SK-N-SH (cell line): ENCODE measurements around the gene NANS. TPM values are rescaled to one million over a fixed set of nuclear protein-coding genes. Genes with fewer than 3 reads are reported as not detected.
"Not testable (repeated sequence)": the region's sequence is repeated elsewhere in the genome, so short reads cannot be mapped to it uniquely, and the experiment has no call there.

Experiments used
- CTCF ChIA-PET: fragments of 300-600, 350-600 bp; formaldehyde crosslinking; extraction: SDS; loops from one replicate; lab custom pipeline; 2021; lab: Yijun Ruan, JAX
- POLR2A ChIA-PET: fragments of 350-600 bp; sonication (Branson Sonifier 250); formaldehyde crosslinking; extraction: SDS; loops from one replicate; lab custom pipeline; 2020; ENCODE audit warnings: antibody characterized with exemption, inconsistent platforms; lab: Yijun Ruan, JAX
- DNase-seq: peaks from one replicate; pipeline ENCODE4 v3.0.0; 2012
- H2AFZ ChIP-seq: fragments of 200-600 bp; sonication (generic); 2 replicates; pipeline ENCODE4 v1.8.1; 2016; ENCODE audit warnings: antibody characterized with exemption, mild to moderate bottlenecking, low read depth
- H3F3A ChIP-seq: fragments of 200-600 bp; sonication (generic); replicated peaks from 2 replicates; pipeline ENCODE3; 2016; ENCODE audit warnings: antibody characterized with exemption, mild to moderate bottlenecking; ENCODE audit not compliant: insufficient read depth
- H3K27ac ChIP-seq, 2 experiments: fragments of 200-500 bp in 1 of 2; fragments of 200-600 bp in 1 of 2; sonication (Bioruptor generic) in 1 of 2; sonication (generic), shearing (Covaris generic) in 1 of 2; 2 replicates each; pipeline versions ENCODE4 v1.5.1 to v1.6.1; 2014 to 2016; ENCODE audit warnings: low read depth in 2 of 2, inconsistent platforms in 1 of 2, low read length in 1 of 2, mild to moderate bottlenecking in 1 of 2, mixed read lengths in 1 of 2
- H3K27me3 ChIP-seq: fragments of 200-600 bp; sonication (generic), shearing (Covaris generic); 2 replicates; pipeline ENCODE4 v1.6.1; 2016; ENCODE audit warnings: mixed run types; ENCODE audit not compliant: insufficient read depth
- H3K36me3 ChIP-seq, 2 experiments: fragments of 200-500 bp in 1 of 2; fragments of 200-600 bp in 1 of 2; sonication (Bioruptor generic) in 1 of 2; sonication (generic) in 1 of 2; replicated peaks in 1 of 2; 2 replicates each; pipeline versions ENCODE3 to v1.5.1; 2014 to 2016; ENCODE audit warnings: low read length in 1 of 2, mild to moderate bottlenecking in 1 of 2; ENCODE audit not compliant: insufficient read depth in 2 of 2, control insufficient read depth in 1 of 2
- H3K4me1 ChIP-seq, 2 experiments: fragments of 200-500 bp in 1 of 2; fragments of 200-600 bp in 1 of 2; sonication (Bioruptor generic) in 1 of 2; sonication (generic), shearing (Covaris generic) in 1 of 2; 2 replicates each; pipeline versions ENCODE4 v1.5.1 to v1.6.1; 2014 to 2016; ENCODE audit warnings: low read depth in 1 of 2, low read length in 1 of 2, mixed run types in 1 of 2; ENCODE audit not compliant: insufficient read depth in 2 of 2, control insufficient read depth in 1 of 2
- H3K4me2 ChIP-seq: fragments of 200-600 bp; sonication (generic), shearing (Covaris generic); 2 replicates; pipeline ENCODE4 v1.6.1; 2017; ENCODE audit warnings: mixed run types
- H3K4me3 ChIP-seq, 2 experiments: fragments of 200-500 bp in 1 of 2; fragments of 200-600 bp in 1 of 2; sonication (Bioruptor generic) in 1 of 2; sonication (generic), shearing (Covaris generic) in 1 of 2; 2 replicates each; pipeline versions ENCODE4 v1.5.1 to v1.8.1; 2014 to 2016; ENCODE audit warnings: low read depth in 2 of 2, inconsistent platforms in 1 of 2, low read length in 1 of 2, mild to moderate bottlenecking in 1 of 2, mixed read lengths in 1 of 2, moderate library complexity in 1 of 2
- H3K79me2 ChIP-seq: fragments of 200-600 bp; sonication (generic); 2 replicates; pipeline ENCODE4 v1.8.1; 2017; ENCODE audit warnings: mild to moderate bottlenecking; ENCODE audit not compliant: insufficient read depth
- H3K9ac ChIP-seq: fragments of 200-600 bp; sonication (generic); 2 replicates; pipeline ENCODE4 v1.6.1; 2017; ENCODE audit warnings: mixed run types
- H3K9me2 ChIP-seq: fragments of 200-600 bp; sonication (generic); 2 replicates; pipeline ENCODE4 v1.6.1; 2017; ENCODE audit warnings: mixed run types
- H3K9me3 ChIP-seq: fragments of 200-600 bp; sonication (generic); 2 replicates; pipeline ENCODE4 v1.6.1; 2017; ENCODE audit warnings: mixed run types, mild to moderate bottlenecking, moderate library complexity
- H4K20me1 ChIP-seq: fragments of 200-600 bp; sonication (generic); 2 replicates; pipeline ENCODE4 v1.6.1; 2017; ENCODE audit warnings: mild to moderate bottlenecking, mixed run types; ENCODE audit not compliant: insufficient read depth
- EZH2phosphoT487 ChIP-seq: fragments of 200-600 bp; sonication (generic); IDR thresholded peaks from 2 replicates; pipeline ENCODE4 v1.6.1; 2017; ENCODE audit warnings: low read depth, mixed run types, mild to moderate bottlenecking, antibody characterized with exemption, moderate library complexity, borderline replicate concordance
- FOXM1 ChIP-seq: IDR thresholded peaks from 2 replicates; pipeline ENCODE4 v1.4.0; 2012; ENCODE audit warnings: low read depth, mild to moderate bottlenecking
- JUND ChIP-seq: IDR thresholded peaks from 2 replicates; pipeline ENCODE4 v1.4.0; 2012
- MEF2A ChIP-seq: IDR thresholded peaks from 2 replicates; pipeline ENCODE4 v1.4.0; 2012; ENCODE audit warnings: low read depth, borderline replicate concordance
- MXI1 ChIP-seq: IDR thresholded peaks from 2 replicates; pipeline ENCODE4 v1.6.1; 2012; ENCODE audit warnings: mild to moderate bottlenecking, low read depth, low read length, improper control_type of control experiment
- RFX5 ChIP-seq: IDR thresholded peaks from 2 replicates; pipeline ENCODE4 v1.6.1; 2012; ENCODE audit warnings: mild to moderate bottlenecking, improper control_type of control experiment, low read length
- SIN3A ChIP-seq: IDR thresholded peaks from 2 replicates; pipeline ENCODE4 v1.6.1; 2012; ENCODE audit warnings: low read depth, mild to moderate bottlenecking, low read length, moderate library complexity, borderline replicate concordance
- TAF1 ChIP-seq: IDR thresholded peaks from 2 replicates; pipeline ENCODE4 v1.6.1; 2012; ENCODE audit warnings: low read depth, mild to moderate bottlenecking, low read length, moderate library complexity, borderline replicate concordance
- TCF12 ChIP-seq: IDR thresholded peaks from 2 replicates; pipeline ENCODE4 v1.4.0; 2012
- WGBS: methylation state at CpG from one replicate; pipeline ENCODE4 v1.1.6; 2017; ENCODE audit warnings: low lambda C conversion rate; 5-methylcytosine and 5-hydroxymethylcytosine counted together
- polyA plus RNA-seq, 3 experiments: library from polyadenylated mRNA; depleted of rRNA; stranded (reverse); fragments of >200 nt; gene quantifications; 2 replicates each; pipeline ENCODE4 v1.2.3, GENCODE V29; 2012
- TF ChIP-seq, protein P1 (sequence below): IDR thresholded peaks from 2 replicates; pipeline ENCODE4 v1.4.0; 2012; ENCODE audit warnings: low read depth, borderline replicate concordance
- TF ChIP-seq, protein P2 (sequence below): IDR thresholded peaks from 2 replicates; pipeline ENCODE4 v1.4.0; 2012; ENCODE audit warnings: low read depth

Gene NANS
- polyA plus RNA-seq, 1 of the 3 experiments (the other 2 are of a cell fraction): 61.3 TPM

DNA sequence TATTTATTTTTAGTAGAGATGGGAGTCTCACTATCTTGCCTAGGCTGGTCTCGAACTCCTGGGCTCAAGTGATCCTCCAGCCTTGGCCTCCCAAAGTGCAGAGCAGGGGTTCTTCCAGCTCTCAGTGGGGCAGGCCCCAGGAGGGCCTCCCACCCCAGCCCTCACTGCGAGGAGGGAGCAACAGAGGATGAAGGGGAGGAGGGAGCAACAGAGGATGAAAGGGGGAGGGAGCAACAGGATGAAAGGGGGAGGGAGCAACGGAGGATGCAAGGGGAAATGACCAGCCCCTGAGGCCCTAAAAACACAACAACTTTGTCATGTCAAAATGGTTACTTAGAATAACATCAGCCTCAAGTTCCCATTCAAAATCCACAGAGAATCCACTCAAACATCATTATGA lies 52.5 kb downstream of the NANS start:
- H3K4me2 ChIP-seq: no peak overlapping the region
- CTCF ChIA-PET: interaction anchor here (1.3 to 1.9 kb wide), 3 partner anchors 10 to 12 kb away, joined by 3 to 6 read pairs (median 3); partner anchors contain the start of gene TRIM14

DNA sequence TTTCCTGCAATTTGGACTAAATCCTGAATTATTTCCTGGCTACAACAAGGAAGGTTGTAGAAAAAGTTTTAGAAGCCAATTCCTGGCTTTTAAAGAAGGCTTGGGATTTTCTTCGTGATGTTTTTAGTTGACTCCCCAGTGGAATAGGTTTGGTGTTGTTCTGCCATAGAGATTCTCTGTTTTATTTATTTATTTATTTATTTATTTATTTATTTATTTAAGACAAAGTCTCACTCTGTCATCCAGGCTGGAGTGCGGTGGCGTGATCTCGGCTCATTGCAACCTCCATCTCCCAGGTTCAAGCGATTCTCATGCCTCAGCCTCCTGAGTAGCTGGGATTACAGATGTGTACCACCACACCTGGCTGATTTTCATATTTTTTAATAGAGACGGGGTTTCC lies 60.6 kb downstream of the NANS start:
- H2AFZ ChIP-seq, DNase-seq, H3K27ac ChIP-seq, H3K4me3 ChIP-seq, H3K36me3 ChIP-seq, H3F3A ChIP-seq, H3K9me2 ChIP-seq, H3K27me3 ChIP-seq, H3K9ac ChIP-seq, H3K79me2 ChIP-seq, H4K20me1 ChIP-seq, H3K9me3 ChIP-seq, H3K4me2 ChIP-seq, POLR2A ChIA-PET, CTCF ChIA-PET: not testable (repeated sequence)
- WGBS: 97% methylated on average over 6 of the region's 6 CpGs
- peaks cover 0 to 30% of the 10 kb centered on the region in 2 experiments; a peak in 3 of 4 replicates for H3K4me1 ChIP-seq

More for the DNA sequence above, 52.5 kb downstream of the NANS start:
- Histone ChIP-seq H2AFZ (no peak overlapping the region), H3K27me3 (no peaks in the 10 kb centered on the region), H3K9ac (no peak overlapping the region), H3K9me3 (no peaks in the 10 kb centered on the region), H3K4me3 (no peak overlapping the region), H3K9me2 (no peaks in the 10 kb centered on the region), H4K20me1 (no peaks in the 10 kb centered on the region), H3K36me3 (peaks cover 3 to 15% of the 10 kb centered on the region in 2 experiments), H3K79me2 (no peaks in the 10 kb centered on the region), H3K4me1 (no peaks in the 10 kb centered on the region), H3K27ac (no peak overlapping the region), H3F3A (no peaks in the 10 kb centered on the region)
- 78% methylated on average over 3 of the region's 3 CpGs for WGBS
- POLR2A ChIA-PET: interaction anchor here (2.3 kb wide), 1 partner anchor 10 kb away, joined by 6 read pairs; the partner anchor contains the start of gene TRIM14
- TF ChIP-seq TCF12 (no peak), FOXM1 (no peak), EZH2phosphoT487 (no peak), MEF2A (no peak), JUND (no peak), SIN3A (no peak), RFX5 (no peak), MXI1 (no peak), TAF1 (no peak)
- TF ChIP-seq, protein P1, sequence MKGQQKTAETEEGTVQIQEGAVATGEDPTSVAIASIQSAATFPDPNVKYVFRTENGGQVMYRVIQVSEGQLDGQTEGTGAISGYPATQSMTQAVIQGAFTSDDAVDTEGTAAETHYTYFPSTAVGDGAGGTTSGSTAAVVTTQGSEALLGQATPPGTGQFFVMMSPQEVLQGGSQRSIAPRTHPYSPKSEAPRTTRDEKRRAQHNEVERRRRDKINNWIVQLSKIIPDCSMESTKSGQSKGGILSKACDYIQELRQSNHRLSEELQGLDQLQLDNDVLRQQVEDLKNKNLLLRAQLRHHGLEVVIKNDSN: no peak
- TF ChIP-seq, protein P2, sequence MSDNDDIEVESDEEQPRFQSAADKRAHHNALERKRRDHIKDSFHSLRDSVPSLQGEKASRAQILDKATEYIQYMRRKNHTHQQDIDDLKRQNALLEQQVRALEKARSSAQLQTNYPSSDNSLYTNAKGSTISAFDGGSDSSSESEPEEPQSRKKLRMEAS: no peak
- DNase-seq: no peak
